GM19455 (cell line): ENCODE results near the gene ASIC4.

ENCODE experiments used
- ATAC-seq: cut with Tn5 transposase; IDR thresholded peaks from one replicate; pipeline ENCODE4 v1.9.1; 2021; ENCODE audit not compliant: unreplicated experiment

Gene ASIC4, protein sequence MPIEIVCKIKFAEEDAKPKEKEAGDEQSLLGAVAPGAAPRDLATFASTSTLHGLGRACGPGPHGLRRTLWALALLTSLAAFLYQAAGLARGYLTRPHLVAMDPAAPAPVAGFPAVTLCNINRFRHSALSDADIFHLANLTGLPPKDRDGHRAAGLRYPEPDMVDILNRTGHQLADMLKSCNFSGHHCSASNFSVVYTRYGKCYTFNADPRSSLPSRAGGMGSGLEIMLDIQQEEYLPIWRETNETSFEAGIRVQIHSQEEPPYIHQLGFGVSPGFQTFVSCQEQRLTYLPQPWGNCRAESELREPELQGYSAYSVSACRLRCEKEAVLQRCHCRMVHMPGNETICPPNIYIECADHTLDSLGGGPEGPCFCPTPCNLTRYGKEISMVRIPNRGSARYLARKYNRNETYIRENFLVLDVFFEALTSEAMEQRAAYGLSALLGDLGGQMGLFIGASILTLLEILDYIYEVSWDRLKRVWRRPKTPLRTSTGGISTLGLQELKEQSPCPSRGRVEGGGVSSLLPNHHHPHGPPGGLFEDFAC

DNA sequence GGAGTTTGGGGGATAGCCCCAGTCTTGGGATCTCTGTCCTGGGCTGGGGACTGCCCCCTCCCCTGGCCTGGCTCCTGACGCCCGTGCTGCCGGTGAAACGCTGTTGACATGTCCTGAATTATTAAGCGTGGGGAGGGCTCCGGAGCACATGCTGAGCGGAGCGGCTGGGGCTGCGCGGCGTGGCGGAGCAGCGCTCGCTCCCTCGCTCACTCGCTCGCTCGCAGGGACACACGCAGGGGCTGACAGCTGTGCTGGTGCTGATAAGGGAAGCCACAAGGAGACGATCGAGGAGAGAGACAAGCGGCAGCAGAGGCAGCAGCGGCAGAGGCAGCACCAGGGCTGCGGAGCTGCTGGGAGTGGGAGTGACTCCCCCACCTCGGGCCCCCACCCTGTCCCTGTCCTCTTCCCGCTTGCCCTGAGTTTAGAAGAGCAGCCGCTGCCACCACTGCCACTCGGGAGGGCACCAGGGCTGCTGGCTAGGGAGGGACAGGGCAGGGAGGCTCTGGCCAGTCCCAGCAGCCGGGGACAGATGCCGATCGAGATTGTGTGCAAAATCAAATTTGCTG lies at the start of gene ASIC4:
Gene ASIC4 (plus strand): TSS at position 287 of the 566 bp plus-strand sequence. CDS start 243 bp downstream, at position 530.
- no peak for ATAC-seq

- ATAC-seq: no peak
These were observed 48.4 kb upstream of the ASIC4 start for GRCh38 chr2:219465659-219466561.

GRCh38 chr2:219466816-219467735 lies 47.2 kb upstream of the ASIC4 start:
- ATAC-seq: no peak

DNA sequence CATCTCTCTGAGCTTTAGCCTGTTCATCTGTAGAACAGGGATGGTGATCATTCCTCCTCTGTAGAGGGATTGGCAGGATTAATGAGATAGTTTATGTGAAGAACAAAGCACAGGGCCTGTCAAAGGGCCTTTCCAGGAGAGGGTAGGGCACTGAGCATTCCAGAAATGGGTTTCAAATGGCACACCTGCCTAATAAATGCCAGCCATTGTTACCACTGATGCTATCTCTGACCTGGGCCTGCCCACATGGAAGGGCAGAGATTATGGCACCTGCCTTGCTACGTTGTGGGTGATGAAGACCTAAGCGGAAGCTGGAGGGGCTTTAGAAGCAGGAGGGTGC lies 46.6 kb upstream of the ASIC4 start:
- no peak for ATAC-seq

DNA sequence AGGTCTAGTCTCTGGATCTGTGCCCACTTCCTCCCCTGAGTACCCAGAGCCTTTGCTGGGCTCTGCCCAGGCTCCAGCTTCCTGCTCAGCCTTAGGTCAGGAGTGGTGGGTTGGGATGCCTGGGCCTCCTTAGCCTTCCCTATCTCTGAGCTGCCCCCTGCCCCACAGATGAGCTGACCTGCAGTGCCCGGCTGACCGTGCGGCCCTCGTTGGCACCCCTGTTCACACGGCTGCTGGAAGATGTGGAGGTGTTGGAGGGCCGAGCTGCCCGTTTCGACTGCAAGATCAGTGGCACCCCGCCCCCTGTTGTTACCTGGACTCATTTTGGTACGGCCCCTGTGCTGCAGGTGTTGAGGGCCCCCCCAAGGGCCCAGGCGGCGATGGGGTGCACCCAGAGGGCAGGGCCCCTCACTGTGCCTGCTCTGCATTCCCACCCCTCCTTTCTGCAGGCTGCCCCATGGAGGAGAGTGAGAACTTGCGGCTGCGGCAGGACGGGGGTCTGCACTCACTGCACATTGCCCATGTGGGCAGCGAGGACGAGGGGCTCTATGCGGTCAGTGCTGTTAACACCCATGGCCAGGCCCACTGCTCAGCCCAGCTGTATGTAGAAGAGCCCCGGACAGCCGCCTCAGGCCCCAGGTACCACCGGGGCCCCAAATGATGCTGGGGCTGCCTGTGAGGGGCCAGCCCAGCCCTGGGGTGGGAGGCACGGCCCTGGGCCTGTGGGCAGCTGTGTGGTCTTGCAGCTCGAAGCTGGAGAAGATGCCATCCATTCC lies 45.7 kb upstream of the ASIC4 start:
- ATAC-seq: no peak

GRCh38 chr2:219469186-219469724 lies 45.0 kb upstream of the ASIC4 start:
- no peak for ATAC-seq

- no peak for ATAC-seq
These were observed 43.9 kb upstream of the ASIC4 start for GRCh38 chr2:219470429-219470828.

DNA sequence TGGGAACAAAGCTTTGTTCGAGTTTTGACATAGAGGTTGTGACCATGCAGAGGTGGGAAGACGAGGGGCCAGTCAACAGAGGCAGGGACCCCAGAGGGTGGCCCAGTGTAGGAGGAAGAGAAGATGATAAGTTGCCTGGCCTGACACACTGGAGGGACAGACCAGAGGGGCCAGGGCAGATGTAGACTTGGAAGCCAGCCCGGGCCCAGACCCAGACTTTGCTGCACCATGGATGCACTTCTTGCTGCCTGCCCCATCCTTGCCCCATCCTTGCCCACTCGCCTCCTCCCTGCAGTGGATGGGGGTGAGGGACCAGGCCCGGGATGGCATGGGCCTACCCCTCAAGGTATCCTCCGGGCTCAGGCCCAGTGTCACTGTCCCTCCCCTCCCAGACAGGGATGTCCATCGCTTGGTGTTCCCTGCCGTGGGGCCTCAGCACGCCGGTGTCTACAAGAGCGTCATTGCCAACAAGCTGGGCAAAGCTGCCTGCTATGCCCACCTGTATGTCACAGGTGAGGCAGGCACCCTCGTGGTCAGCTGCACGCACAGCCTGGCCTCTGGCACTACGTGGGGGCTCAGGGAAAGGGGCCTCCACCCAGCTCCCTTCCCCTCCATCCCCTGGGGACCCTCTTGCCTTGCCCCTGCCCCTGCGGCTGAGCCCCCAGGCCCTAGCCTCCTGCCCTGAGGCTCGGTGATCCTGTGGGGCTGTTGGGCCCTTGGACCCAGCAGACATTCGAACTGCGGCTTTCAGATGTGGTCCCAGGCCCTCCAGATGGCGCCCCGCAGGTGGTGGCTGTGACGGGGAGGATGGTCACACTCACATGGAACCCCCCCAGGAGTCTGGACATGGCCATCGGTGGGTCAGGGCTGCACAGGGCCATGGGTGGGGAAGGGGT lies 42.6 kb upstream of the ASIC4 start:
- no peak for ATAC-seq

- no peak for ATAC-seq
These were observed 41.6 kb upstream of the ASIC4 start for GRCh38 chr2:219472629-219473187.

DNA sequence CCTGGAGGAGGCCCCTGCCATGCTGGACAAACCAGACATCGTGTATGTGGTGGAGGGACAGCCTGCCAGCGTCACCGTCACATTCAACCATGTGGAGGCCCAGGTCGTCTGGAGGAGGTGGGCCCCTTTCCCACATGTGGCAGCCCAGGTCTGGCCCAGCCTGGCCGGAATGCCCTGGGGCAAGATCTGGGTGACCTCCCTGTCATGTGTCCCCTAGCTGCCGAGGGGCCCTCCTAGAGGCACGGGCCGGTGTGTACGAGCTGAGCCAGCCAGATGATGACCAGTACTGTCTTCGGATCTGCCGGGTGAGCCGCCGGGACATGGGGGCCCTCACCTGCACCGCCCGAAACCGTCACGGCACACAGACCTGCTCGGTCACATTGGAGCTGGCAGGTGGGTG lies 40.8 kb upstream of the ASIC4 start:
- ATAC-seq: no peak

DNA sequence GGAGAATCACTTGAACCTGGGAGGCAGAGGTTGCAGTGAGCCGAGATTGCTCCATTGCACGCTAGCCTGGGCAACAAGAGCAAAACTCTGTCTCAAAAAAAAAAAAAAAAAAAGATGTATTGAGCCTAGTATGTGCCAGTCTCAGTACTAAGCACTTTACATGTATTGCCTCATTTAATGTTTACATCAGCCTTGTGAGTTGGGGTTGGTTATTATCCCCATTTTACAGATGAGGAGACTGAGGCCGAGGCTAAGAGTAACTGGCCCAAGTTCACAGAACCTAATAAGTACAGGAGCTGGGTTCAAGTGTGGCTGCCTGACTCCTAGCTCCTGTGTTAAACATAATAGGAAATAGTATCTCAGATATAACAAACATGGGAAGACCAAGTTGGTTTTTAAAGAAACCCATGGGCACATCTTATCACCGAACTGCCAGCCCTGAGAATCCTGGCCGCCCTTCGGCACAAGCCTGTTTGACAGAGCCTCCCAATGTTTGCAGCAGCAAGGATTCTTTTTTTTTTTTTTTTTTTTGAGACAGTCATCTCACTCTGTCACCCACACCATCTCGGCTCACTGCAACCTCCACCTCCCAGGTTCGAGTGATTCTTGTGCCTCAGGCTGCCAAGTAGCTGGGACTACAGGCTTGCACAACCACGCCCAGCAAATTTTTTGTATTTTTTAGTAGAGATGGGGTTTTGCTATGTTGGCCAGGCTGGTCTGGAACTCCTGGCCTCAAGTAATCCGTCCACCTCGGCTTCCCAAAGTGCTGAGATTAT lies 39.8 kb upstream of the ASIC4 start:
- no peak for ATAC-seq

- ATAC-seq: no peak
These were observed 39.0 kb upstream of the ASIC4 start for GRCh38 chr2:219475278-219475677.

DNA sequence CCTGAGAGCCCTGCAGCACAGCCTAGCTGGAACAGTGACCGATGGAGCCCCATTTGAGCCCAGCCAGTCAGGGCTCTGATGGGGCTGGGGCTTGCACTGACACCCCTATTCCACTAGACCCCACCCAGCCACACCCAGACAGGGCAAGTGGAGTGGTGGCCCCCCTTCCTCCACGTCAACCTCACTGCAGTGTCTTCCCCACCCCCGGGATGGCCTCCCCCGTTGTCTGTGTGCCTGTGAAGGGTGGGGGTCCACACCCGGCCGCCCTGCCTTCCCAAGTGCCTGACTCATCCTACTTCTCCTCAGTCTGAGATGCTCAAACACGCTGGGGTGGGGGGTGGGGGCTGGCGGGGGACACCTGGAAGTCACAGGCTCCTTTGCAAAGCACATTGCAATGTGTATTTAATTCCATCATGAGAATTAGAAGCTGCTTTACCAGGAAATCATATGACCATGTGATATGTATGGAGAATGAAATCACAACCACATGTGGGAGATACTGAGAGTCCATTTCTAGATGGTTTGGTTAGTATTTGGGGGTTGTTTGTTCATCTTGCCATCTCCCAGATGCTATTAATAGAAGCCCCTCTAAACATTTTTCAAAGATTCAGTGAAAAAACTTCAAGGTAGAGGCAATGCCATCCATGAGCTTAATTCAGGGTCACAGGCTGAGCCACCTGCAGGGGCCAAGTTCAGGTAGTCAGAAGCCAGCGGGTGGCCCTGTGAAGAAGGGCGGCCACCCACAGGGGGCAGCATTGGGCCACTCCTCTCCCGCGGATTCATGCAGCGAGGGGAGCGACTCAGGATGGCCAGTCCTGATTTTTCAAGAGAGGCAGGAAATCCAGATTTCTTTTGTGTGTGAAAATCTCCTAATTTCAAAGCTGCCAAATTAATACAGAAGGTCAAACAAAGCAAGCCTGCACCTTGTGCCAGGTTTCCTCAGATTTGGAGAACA lies 38.3 kb upstream of the ASIC4 start:
- ATAC-seq: peak; percentile 57

DNA sequence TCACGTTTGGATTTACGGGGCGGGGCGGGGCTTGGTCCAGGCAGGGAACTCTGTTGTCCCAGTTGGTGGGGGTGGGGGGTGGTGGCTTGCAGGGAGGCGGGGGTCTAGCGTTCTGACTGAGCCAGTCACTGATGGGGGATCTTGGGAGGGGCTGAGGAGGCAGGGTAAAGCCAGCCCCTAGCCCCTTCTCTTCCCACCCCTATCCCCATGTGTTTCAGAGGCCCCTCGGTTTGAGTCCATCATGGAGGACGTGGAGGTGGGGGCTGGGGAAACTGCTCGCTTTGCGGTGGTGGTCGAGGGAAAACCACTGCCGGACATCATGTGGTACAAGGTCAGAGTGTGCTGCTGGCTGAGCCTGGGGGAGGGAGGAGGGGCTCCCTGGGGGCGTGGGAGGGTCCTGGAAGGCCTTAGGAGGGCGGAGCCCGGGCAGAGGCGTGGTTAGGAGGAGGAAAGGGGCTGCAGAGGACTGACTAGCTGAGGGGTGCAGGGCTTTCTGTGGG lies 37.6 kb upstream of the ASIC4 start:
- no peak for ATAC-seq

DNA sequence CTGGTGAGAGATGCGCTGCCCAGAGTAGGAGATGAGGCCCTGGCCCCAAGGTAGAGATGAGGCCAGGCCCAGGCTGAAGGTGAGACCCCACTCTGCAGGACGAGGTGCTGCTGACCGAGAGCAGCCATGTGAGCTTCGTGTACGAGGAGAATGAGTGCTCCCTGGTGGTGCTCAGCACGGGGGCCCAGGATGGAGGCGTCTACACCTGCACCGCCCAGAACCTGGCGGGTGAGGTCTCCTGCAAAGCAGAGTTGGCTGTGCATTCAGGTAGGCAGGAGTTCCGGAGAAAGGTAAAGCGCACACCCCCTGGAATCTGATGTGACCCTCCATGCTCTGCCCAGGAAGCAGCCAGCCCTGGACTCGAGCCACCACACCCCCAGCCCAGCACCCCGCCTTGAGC lies 37.1 kb upstream of the ASIC4 start:
- no peak for ATAC-seq

- ATAC-seq: no peak
These were observed 36.5 kb upstream of the ASIC4 start for GRCh38 chr2:219477815-219478214.
